OCI-LY1 (cell line): ENCODE results near the gene NHP2.

Source experiments
- H2AFZ ChIP-seq: fragments of 200-600 bp; sonication (generic), shearing (Covaris generic); 2 replicates; pipeline ENCODE4 v1.6.0; 2014; ENCODE audit warnings: antibody characterized with exemption, mild to moderate bottlenecking, low read length
- H3F3A ChIP-seq: fragments of 200-600 bp; sonication (generic), shearing (Covaris generic); 2 replicates; pipeline ENCODE4 v1.6.0; 2014; ENCODE audit warnings: mild to moderate bottlenecking, antibody characterized with exemption, low read length, moderate library complexity; ENCODE audit not compliant: insufficient read depth
- H3K27ac ChIP-seq: fragments of 200-600 bp; sonication (generic); 2 replicates; pipeline ENCODE4 v1.5.1; 2014; ENCODE audit warnings: low read length, mixed run types, mild to moderate bottlenecking, low read depth; ENCODE audit not compliant: poor library complexity, severe bottlenecking
- H3K27me3 ChIP-seq: fragments of 200-600 bp; sonication (generic); 2 replicates; pipeline ENCODE4 v1.6.0; 2014; ENCODE audit warnings: antibody characterized with exemption, mild to moderate bottlenecking, low read length, moderate library complexity; ENCODE audit not compliant: insufficient read depth
- H3K36me3 ChIP-seq: fragments of 200-600 bp; sonication (generic); 2 replicates; pipeline ENCODE4 v1.6.1; 2014; ENCODE audit warnings: mild to moderate bottlenecking, antibody characterized with exemption, low read length, moderate library complexity, mixed read lengths; ENCODE audit not compliant: insufficient read depth
- H3K4me1 ChIP-seq: fragments of 200-600 bp; sonication (generic); 2 replicates; pipeline ENCODE4 v1.5.1; 2014; ENCODE audit warnings: mild to moderate bottlenecking, low read length, moderate library complexity; ENCODE audit not compliant: insufficient read depth, severe bottlenecking
- H3K4me2 ChIP-seq: fragments of 200-600 bp; sonication (generic), shearing (Covaris generic); 2 replicates; pipeline ENCODE4 v1.6.1; 2014; ENCODE audit warnings: low read length
- H3K4me3 ChIP-seq: fragments of 200-600 bp; sonication (generic); 2 replicates; pipeline ENCODE4 v1.5.1; 2014; ENCODE audit warnings: low read length, low read depth, mild to moderate bottlenecking, mixed read lengths; ENCODE audit not compliant: poor library complexity, severe bottlenecking
- H3K79me2 ChIP-seq: fragments of 200-600 bp; shearing (Covaris generic); 2 replicates; pipeline ENCODE4 v1.6.1; 2016; ENCODE audit warnings: mixed run types, low read length, mixed read lengths; ENCODE audit not compliant: insufficient read depth
- H3K9ac ChIP-seq: fragments of 200-600 bp; sonication (generic), shearing (Covaris generic); 2 replicates; pipeline ENCODE4 v1.6.1; 2014; ENCODE audit warnings: mild to moderate bottlenecking, low read length, mixed read lengths
- H3K9me2 ChIP-seq: fragments of 200-600 bp; sonication (generic), shearing (Covaris generic); 2 replicates; pipeline ENCODE4 v1.6.1; 2014; ENCODE audit warnings: low read depth, mild to moderate bottlenecking, low read length, mixed read lengths
- H3K9me3 ChIP-seq: fragments of 200-600 bp; shearing (Covaris generic); 2 replicates; pipeline ENCODE4 v1.6.1; 2014; ENCODE audit warnings: low read length, mixed read lengths
- H4K20me1 ChIP-seq: fragments of 200-600 bp; sonication (generic), shearing (Covaris generic); 2 replicates; pipeline ENCODE4 v1.6.0; 2016; ENCODE audit warnings: mild to moderate bottlenecking, low read length; ENCODE audit not compliant: insufficient read depth
- CTCF ChIP-seq: fragments of 200-600 bp; sonication (generic), shearing (Covaris generic); IDR thresholded peaks from 2 replicates; pipeline ENCODE4 v1.5.1; 2017; ENCODE audit warnings: mild to moderate bottlenecking, antibody characterized with exemption, low read length, moderate library complexity, mixed read lengths
- EZH2 ChIP-seq: fragments of 200-600 bp; sonication (generic), shearing (Covaris generic); IDR thresholded peaks from 2 replicates; pipeline ENCODE4 v1.8.0; 2017; ENCODE audit warnings: borderline replicate concordance, mixed run types, mild to moderate bottlenecking, antibody characterized with exemption, low read length, moderate library complexity, mixed read lengths

The NHP2 gene

DNA sequence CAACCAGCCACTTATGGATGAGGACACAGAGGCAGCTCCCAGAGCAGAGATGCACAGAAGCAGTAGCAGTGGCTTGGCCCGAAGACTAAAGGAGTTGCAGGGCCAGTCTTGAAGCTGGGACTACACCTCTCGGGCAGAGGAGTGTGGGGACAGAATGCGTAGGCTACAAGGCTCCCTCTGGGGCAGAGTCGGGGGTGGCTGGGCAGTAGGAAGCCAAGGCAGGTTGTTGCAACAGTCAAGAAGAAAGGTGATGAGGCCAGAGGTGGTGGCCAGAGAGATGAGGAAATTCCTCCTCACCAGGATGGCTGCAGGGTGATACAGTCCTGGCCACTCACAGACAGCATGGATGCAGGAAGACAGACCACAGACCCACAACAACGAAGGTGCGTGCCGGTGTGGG is 45.2 kb downstream of the NHP2 start:
- H4K20me1 ChIP-seq: no peaks in the 10 kb centered on the region
- H3K36me3 ChIP-seq: no peaks in the 10 kb centered on the region; the same call in 1 of the 2 replicates
- no peak overlapping the region for H3K4me3 ChIP-seq
- no peak overlapping the region for H2AFZ ChIP-seq
- H3K4me1 ChIP-seq: peaks cover 4% of the 10 kb centered on the region
- H3F3A ChIP-seq: no peaks in the 10 kb centered on the region
- no peak overlapping the region for H3K27ac ChIP-seq
- no peak overlapping the region for H3K9ac ChIP-seq
- H3K4me2 ChIP-seq: no peak overlapping the region
- no peak for TF ChIP-seq CTCF
- TF ChIP-seq EZH2: no peak
- no peaks in the 10 kb centered on the region for H3K79me2 ChIP-seq
- peaks cover 21% of the 10 kb centered on the region for H3K27me3 ChIP-seq
- H3K9me3 ChIP-seq: no peaks in the 10 kb centered on the region
- no peaks in the 10 kb centered on the region for H3K9me2 ChIP-seq

DNA sequence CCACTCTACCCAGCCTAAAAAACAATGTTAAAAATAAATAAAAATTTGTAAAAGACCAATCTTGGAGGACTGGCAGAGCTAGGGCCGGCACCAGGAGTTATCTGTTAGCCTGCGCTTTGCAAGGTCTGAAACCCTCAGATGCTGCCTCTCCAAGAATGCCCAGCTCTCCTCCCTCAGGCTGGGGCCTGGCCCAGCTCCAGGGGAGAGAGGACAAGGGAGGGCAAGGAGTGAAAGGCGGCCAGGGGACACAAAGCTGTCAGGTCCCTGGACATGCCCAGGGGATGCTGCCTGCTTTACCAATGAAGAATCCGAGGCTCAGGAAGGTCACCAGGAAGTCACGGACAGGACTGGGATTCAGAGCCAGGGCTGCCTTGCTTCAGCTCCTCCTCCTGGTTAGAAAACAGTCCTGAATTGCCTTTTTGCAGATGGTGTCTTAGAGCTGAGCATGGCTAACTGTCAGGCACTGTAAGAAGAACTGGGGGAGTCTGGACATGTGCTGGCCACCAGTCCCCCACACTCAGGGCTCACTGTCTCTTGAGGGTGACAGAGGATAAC is 45.9 kb downstream of the NHP2 start:
- Histone ChIP-seq H3F3A (no peaks in the 10 kb centered on the region), H3K9me3 (no peaks in the 10 kb centered on the region), H3K4me2 (no peak overlapping the region), H2AFZ (no peak overlapping the region), H3K9ac (no peak overlapping the region), H3K9me2 (no peaks in the 10 kb centered on the region), H3K79me2 (no peaks in the 10 kb centered on the region), H4K20me1 (no peaks in the 10 kb centered on the region), H3K4me3 (no peak overlapping the region), H3K36me3 (no peaks in the 10 kb centered on the region; the same call in 1 of the 2 replicates), H3K27me3 (peaks cover 20% of the 10 kb centered on the region), H3K27ac (no peak overlapping the region), H3K4me1 (peaks cover under 1% of the 10 kb centered on the region)
- TF ChIP-seq EZH2 (no peak), CTCF (no peak)

GRCh38 chr5:178106556-178107239 is 47.0 kb downstream of the NHP2 start:
- H3K9me2 ChIP-seq: no peaks in the 10 kb centered on the region
- no peak overlapping the region for H2AFZ ChIP-seq
- H3K9ac ChIP-seq: no peak overlapping the region
- no peaks in the 10 kb centered on the region for H3K9me3 ChIP-seq
- no peaks in the 10 kb centered on the region for H3F3A ChIP-seq
- no peak for TF ChIP-seq EZH2
- no peak for TF ChIP-seq CTCF
- H3K4me3 ChIP-seq: no peak overlapping the region
- 0 out of 2 replicates have a peak, but pooled peaks cover 9% of the 10 kb centered on the region for H3K27me3 ChIP-seq
- H3K36me3 ChIP-seq: no peaks in the 10 kb centered on the region
- H4K20me1 ChIP-seq: no peaks in the 10 kb centered on the region
- H3K4me2 ChIP-seq: no peak overlapping the region
- no peak overlapping the region for H3K27ac ChIP-seq
- H3K79me2 ChIP-seq: no peaks in the 10 kb centered on the region
- H3K4me1 ChIP-seq: no peaks in the 10 kb centered on the region
